A172 (cell line): ENCODE data around the gene DPP8. TPM values are rescaled to one million over a fixed set of nuclear protein-coding genes. Genes with fewer than 3 reads are reported as not detected.
A peak's percentile ranks its signal among the peaks of the same experiment; 100 is the strongest.

ENCODE experiments used
- DNase-seq: peaks from one replicate; pipeline ENCODE4 v3.0.0-alpha.2; 2015; ENCODE audit warnings: low spot score
- total RNA-seq: library from RNA; depleted of rRNA; stranded (reverse); fragments of >200 nt; shearing (Covaris generic); gene quantifications from 2 replicates; pipeline ENCODE4 v1.2.3, GENCODE V29; 2014

Gene DPP8
- total RNA-seq, 1 experiment from 2014 or later = 29.0 TPM

DNA sequence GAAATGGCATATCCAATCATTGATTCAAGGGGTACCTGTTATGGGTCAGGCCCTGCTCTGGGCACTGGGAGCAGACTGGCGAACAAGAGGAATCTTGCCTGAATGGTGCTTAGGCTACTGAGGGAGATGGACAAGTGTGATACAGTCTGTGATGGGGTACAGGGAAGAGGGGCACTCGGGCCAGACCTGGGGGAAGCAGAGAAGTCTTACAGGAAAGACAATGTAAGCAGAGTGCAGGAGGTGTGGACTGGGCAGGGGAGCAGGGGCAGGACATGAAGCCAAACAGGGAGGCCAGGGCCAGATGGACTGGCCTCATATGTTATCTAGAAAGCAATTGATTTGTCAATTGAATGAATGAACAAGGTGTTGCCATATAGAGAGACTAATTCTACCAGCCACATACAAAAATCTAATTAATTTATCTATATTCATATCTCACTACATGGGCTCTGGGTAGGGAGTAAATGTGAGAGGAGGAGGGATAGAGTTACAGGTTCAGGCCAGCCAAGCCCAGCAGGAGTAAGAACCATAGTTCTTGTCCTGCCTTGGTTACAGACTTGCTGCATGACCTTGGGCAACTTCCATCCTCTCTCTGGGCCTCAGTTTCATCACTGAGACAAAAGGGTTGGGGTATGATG, 91.2 kb downstream of the DPP8 start:
- no peak for DNase-seq

- DNase-seq = no peak
Measured at GRCh38 chr15:65424683-65425082, 92.8 kb downstream of the DPP8 start.

GRCh38 chr15:65423976-65424679, 93.4 kb downstream of the DPP8 start:
- DNase-seq = peak; percentile 39

- DNase-seq = no peak
Measured at GRCh38 chr15:65423150-65423975, 94.1 kb downstream of the DPP8 start.

- DNase-seq = no peak
Measured at GRCh38 chr15:65421360-65422215, 95.9 kb downstream of the DPP8 start.

- DNase-seq = no peak
Measured at GRCh38 chr15:65420975-65421359, 96.5 kb downstream of the DPP8 start.

DNA sequence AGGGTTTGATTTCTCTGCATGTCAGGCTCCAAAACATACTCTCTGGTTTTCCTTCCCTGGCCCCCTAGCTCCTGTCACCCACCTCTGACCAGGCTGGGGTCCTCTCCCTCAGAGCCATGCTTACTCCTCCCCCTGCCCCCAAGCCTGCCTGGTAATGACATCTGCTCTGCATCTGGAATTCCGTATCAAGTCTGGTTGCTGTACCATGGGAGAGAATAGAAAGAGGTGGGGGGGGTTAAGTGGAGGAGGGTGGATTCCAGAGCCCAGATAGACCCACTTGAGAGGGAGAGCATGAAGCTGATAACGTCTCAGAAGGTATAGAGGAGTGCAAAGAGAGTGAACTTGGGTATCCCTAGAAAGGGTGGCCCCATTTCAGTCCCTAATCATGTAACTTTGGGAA, 98.9 kb downstream of the DPP8 start:
- no peak for DNase-seq

- DNase-seq = no peak
Measured at GRCh38 chr15:65416845-65417416, 100.6 kb downstream of the DPP8 start.

- peak; percentile 13 for DNase-seq
Measured at GRCh38 chr15:65414841-65415621, 102.5 kb downstream of the DPP8 start.

DNA sequence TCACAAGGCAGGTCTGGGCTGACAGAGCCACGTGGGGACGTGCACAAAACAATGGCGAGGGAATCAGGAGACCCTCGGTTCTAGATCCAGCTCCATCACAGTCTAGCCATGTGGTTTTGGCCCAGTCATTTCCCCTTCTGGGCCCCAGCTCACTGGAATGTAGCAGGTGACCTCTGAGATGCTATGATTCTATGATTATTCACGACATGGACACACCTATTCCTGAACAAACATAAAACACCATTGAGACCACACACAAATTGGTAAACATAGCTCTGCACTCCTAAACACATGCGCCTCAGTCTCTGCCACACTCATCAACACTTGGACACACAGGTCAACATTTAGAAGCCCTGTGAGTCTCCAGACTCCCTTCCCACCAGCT, 103.7 kb downstream of the DPP8 start:
- no peak for DNase-seq

DNA sequence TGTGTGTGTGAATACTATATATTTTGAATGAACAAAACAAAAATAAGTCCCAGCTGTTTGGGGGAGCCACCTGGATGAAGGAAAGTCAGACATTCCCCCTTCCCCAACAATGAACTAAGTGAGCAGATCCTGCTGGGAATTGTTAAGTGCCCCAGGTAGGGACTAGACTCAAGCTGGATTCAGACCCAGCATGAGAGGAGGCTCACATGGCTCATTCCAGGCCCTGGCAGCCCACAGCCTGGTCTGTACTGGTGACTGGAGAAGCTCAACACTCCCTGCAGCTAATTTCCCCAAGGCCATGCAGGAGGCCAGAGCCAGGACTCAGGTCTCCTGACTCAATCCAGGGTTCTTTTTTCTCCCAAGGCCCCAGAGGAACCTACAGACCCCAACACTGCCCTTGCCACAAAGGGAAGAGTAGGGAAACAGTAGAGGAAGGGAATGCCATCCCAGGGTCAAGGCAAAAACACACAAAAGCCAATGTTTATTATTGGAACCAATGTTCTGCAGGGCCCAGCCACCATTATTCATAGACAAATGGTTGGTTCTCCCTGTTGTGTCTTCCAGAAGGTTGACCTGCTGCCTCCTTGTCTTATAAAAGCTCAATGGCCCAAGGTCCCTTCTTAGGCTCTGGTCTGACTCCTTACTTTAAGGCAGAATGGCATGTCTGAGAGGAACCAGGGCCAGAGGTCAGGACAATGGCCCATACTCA, 104.3 kb downstream of the DPP8 start:
- DNase-seq = no peak

- no peak for DNase-seq
Measured at GRCh38 chr15:65412556-65412955, 104.9 kb downstream of the DPP8 start.

- DNase-seq = peak; percentile 16
Measured at GRCh38 chr15:65411465-65412071, 105.9 kb downstream of the DPP8 start.

DNA sequence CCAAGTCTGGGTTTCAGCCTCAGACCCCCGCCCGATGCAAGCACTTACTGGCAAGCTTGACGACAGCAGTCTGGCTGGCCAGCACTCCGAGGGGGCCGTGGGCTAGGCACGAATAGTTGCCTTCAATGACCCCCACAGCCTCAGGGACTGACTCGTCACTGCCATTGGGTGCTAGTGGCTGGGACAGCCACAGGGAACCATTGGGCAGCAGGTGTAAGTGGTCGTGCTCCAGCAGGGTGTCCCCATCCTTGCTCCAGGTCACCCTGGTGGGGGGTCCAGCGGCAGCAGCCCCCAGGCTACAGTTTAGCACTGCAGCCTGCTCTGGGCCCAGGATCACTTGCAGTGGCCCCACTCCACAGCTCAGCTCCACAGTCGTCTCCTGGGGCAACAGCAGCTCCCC, 106.5 kb downstream of the DPP8 start:
- no peak for DNase-seq

GRCh38 chr15:65410036-65410435, 107.5 kb downstream of the DPP8 start:
- DNase-seq = no peak

- DNase-seq = peak; percentile 96
Measured at GRCh38 chr15:65409036-65409631, 108.4 kb downstream of the DPP8 start.

DNA sequence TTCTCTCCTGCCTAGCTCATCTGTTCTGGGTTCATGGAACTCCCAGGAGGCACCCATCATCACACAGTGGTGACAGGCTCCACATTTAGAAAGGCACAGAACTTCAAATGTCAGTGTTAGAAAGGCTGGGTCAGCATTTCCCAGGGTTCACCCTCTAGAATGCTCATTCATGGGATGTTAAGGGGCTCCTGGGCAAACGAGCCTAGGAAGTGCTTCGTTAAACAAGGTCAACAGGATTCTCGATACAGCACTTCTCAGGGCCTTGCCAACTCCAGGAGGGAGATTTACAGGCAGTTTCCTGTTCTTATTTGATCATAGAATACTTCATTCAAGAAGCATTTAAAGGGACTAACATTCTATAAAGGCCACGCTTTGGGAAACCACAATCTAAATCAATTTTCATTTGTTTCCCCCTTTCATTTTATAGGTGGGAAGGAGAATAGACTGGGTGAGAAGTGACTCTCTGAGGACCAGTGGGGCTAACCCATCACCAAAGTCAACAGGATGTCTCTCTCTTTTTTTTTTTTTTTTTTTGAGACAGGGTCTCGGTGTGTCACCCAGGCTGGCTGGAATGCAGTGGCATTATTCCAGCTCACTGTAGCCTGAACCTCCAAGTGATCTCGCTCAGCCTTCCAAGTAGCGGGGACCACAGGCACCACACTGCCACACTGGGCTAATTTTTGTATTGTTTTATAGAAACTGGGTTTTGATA, 109.0 kb downstream of the DPP8 start:
- peak; percentile 16 for DNase-seq

DNA sequence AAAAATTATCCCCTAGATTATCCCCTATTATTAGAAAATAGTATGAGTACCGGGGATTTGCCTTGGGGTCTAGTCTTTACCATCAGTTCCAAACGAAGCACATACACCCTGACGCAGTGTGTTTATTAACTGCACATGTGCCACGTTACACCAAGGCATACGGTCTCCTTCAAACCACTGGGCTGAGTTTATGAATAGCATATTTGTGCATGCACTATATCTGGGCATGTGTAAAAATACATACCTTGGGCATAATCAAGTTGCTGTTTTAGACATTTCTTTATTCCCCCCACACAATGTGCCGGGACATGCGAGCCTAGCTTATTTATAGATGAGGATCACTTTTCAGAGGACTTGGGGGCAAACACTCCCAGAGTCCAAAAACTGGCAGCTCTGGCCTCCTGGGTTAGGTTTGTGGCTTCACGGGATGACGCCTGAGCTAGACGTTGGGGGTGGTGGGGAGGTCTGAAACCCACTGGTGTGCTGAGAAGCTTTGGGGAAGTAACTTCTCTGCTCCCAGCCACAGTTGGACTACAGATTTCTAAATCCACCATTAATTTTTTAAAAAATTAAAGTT, 111.0 kb downstream of the DPP8 start:
- DNase-seq = no peak
